Forelimb muscle (tissue), 1 donor: Measurements from ENCODE around the gene RGL4. TPM values are rescaled to one million over a fixed set of nuclear protein-coding genes. Genes with fewer than 3 reads are reported as not detected.

Experiments
- DNase-seq: peaks from one replicate; pipeline ENCODE4 v3.0.0-alpha.2; 2013; ENCODE audit warnings: low read depth
- polyA plus RNA-seq: library from polyadenylated mRNA; unstranded; fragments of 120-200 nt; gene quantifications from one replicate; pipeline ENCODE4 v1.2.1, GENCODE V29; 2013; ENCODE audit not compliant: insufficient read length

The RGL4 gene
- polyA plus RNA-seq, 1 donor = 1.2 TPM

DNA sequence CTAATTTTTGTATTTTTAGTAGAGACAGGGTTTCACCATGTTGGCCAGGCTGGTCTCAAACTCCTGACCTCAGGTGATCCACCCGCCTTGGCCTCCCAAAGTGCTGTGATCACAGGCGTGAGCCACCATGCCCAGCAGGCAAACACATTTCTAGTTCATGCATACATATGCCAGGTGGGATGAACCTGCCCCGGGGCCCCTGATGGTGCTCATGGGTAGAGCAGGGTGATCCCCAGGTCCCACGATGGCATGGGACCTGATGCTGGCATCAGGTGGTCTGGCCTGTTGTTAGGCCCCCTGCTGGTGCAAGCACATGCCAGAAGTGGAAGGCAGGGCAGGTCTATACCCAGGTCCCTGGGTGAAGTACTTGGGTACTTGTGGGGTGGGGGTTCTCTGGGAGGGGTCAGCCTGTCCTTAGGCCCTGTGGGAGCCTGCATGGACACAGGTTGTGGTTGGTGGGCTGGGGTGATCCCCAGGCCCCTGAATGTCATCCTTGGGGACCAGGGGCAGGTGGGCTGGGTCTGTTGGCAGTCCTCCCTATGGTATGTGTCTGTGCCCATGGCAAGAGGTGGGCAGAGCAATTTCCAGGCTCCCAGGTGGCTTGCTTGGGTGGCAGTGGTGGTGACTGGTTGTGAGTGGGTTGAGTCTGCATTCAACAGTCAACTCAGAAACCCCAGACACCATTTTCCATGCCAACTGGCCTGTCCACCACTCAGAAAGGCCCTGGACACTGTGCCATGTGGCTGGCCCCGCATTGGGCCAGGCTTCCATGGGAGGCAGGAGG is 9.6 kb upstream of the RGL4 start:
- no peak for DNase-seq

GRCh38 chr22:23682077-23682476 is 8.7 kb upstream of the RGL4 start:
- DNase-seq = no peak

DNA sequence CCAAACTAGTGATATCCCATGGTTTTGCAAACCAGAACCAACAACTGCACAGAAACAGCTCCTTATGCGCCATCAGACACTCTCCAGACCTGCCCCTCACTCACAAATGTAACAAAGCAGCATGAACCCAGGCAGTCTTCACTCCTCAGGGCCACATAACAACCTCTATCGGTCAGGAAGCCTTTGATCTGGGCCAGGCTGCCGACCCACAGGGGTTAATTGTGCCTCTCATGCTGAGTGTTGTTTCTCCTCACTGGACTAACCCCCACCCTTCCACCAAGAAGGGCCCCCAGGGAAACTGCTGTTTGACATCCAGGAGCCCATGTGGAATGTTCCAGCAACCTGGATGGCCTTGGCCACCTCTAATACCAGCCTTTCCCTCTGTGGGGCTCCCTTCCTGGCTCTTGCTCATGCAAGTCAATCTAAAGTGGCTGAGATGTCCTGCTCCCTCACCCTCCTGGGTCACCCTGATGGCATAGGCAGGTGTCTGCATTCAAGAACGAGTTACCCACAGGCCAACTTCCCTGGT is 7.9 kb upstream of the RGL4 start:
- DNase-seq = no peak

DNA sequence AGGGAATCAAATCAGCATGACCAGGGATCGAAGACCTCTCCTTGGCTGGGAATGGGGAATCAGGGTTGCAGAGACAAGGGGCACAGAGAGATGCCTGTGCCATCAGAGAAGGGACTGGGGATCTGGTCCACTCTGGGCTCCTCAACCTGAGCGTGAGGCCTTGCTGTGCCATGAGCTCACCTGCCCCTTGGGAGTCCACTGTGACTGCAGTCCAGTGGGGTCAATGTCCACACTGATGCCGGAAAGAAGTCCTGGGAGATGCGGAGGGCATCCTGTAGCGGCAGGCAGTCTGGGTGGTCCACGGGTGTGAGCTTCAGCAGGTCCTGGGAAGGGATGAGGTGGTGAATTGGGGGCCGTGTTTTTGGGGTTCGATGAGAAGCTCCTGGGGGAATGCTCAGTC is 7.3 kb upstream of the RGL4 start:
- no peak for DNase-seq

- no peak for DNase-seq
These were observed 6.8 kb upstream of the RGL4 start for GRCh38 chr22:23684026-23684425.

DNA sequence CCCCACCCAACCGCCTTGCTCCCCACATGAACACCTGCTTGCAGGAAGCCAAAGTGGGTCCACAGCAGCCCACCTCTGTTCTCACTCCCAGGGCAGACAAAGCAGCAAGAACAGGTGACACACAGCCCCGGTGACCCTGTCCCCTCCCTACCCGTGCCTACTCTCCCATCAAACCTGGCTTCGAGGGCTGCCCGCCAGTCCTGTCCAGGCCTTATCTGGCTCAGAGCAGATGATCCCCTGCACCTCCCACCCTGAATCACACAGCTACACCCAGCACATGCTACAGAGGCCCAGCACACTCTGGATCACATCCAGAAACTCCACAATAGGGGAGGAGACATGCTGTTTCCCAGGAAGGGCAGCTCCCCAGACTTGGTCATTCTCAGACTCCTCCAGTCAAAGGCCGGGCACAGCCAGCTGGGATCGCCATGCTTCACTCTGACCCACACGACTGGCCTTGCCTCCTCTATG is 6.2 kb upstream of the RGL4 start:
- no peak for DNase-seq

- DNase-seq = no peak
These were observed 5.5 kb upstream of the RGL4 start for GRCh38 chr22:23685205-23685784.

DNA sequence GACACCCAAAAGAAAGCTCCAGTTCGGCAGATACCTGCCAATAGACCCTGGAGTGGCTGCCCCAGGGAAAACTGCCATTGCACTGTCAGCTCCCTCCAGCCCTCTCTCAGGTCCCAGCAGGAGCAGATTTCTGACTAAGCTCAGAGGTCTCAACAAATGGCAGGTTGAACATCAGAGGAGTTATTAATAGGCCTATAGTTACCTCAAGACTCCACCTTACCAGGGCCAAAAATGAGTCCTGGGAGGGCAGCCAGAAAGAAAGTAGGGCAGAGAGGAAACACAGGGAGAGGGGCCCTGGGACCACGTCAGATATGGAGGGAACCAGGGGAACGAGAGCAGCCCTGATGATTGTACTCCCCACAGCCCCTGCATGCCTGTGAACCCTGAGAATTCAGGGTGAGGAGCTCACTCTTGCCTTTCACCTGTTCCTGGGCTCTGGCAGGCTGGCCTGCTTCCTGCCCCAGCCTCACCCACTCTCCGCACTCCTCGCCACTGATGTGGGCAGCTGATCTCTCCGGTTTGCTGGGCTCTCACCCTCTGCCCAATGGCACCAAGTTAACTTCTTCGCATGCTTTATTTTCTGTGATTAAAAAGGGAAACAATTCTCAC is 4.3 kb upstream of the RGL4 start:
- DNase-seq = no peak

DNA sequence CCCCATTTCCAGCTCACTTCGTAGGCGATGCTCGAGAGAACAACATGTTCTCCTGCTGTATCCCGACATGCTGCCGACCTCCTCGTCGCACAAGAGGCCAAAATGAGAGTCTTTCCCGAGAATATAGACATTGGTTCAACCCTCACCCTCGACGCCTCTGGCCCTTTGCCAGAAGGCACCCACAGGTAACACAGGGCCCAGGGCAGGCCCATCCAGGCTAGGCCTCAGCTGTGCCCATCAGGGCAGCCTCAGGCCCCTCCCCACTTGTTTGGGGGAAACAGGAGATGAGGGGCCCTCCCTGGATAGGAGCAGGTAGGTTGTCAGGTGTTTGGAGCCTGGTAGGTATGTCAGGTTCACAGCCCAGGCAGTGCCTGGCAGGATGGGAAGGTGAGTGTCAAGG is 2.7 kb upstream of the RGL4 start:
- no peak for DNase-seq

DNA sequence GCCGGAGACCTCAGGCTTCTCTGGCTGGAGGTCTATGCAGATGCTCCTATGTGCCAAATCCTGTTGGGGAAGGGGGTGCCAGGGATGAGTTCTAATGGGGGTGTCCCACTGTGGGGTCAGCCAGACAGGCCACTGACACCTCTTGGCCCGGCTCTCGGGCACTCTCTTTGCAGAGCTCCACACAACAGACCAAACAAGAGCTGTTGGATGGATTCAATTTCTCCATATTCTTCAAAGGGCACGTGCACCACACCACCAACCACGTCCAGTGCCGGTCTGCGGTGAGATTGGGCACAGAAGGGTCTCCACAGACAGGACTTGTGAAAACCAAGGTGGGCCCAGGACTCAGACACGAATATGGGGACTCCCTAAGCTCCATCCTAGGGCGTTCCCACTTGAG is 2.2 kb upstream of the RGL4 start:
- no peak for DNase-seq

- DNase-seq = no peak
These were observed 1.4 kb upstream of the RGL4 start for GRCh38 chr22:23689414-23689813.

- no peak for DNase-seq
These were observed 1.1 kb downstream of the RGL4 start for GRCh38 chr22:23691748-23692423.

GRCh38 chr22:23692598-23693291 is 1.9 kb downstream of the RGL4 start:
- DNase-seq = no peak

- no peak for DNase-seq
These were observed 3.3 kb downstream of the RGL4 start for GRCh38 chr22:23693979-23694680.

- no peak for DNase-seq
These were observed 4.3 kb downstream of the RGL4 start for GRCh38 chr22:23695141-23695540.

- DNase-seq = no peak
These were observed 4.9 kb downstream of the RGL4 start for GRCh38 chr22:23695571-23696325.

DNA sequence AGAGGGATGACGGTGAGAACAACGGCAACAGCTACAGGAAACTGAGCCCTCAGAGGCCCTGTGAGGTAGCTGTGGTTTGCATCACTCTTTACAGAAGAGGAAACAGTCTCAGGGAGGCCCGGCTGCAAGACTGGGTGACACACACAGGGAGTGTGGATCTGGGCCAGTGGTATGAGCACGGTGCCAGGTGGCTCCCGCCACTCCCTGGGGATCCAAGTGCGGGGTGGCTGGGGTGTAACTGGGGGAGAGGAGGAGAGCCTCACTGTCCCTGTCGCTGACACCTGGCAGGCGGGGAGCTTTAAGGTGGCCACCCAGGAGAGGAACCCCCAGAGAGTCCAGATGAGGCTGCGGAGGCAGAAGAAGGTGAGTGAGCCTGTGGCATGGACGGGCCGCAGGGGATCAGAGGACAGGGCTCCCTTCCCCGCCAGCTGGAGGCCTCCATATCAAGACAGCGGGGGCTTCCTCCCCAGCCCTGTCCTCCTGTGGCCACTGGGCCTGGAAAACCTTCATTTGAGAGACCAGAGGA is 5.6 kb downstream of the RGL4 start:
- no peak for DNase-seq

DNA sequence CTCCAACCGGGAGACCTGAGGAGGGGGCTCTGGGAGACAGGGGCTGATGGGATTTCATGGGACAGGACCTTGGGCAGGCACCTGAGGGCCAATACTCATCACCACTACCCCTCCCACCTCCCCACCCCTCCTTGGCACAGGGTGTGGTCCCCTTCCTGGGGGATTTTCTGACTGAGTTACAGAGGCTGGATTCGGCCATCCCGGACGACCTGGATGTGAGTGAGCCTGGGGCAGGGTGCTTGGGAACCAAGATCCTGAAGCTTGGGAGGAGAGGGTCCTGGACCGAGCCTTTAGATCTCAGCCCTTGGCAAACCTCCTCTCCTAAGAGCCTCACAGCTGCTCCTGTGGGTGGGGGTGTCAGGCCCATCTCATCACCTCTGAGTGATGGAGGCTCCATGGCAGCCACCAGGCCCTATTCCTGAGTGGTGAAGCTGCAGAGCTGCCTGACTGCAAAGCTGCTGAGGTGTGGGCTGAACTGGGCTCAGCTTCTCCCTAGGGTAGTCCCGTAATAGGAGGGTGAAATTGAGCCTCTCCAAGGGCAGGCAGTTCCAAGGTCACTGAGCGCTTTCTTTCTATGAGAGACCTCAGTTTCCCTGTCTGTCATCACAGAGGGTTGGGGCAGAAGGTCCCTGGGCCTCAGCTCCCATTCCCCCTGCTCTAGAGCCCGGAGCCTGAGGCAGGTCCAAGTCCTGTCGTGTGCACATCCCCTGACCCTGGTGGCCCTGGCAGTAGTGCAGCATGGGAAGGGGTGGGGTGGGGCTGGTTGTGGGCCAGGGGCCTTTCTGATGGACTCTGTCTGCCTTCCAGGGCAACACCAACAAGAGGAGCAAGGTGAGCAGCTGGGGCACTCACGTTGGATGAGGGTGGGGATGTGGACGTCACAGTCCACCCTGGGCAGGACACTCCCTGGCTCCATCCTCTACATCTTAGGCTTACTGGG is 6.5 kb downstream of the RGL4 start:
- DNase-seq = no peak

DNA sequence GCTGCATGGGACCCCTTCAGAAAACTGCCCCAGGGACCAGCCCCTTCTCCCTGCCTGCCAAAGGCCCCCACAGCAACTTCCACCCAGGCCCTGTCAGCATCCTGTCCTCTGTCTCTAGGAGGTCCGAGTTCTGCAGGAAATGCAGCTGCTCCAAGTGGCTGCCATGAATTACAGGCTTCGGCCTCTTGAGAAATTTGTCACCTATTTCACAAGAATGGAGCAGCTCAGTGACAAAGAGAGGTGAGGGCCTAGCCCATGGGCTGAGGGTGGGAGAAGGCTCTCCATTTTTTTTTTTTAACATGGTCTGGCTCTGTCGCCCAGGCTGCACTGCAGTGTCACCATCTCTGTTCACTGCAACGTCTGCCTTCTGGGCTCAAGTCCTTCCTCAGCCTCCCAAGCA is 7.3 kb downstream of the RGL4 start:
- no peak for DNase-seq
